ENCODE measurements around the gene TREML1. TPM values are rescaled to one million over a fixed set of nuclear protein-coding genes. Genes with fewer than 3 reads are reported as not detected.
A peak's percentile ranks its signal among the peaks of the same experiment; 100 is the strongest.

Gene TREML1
- total RNA-seq, 4 donors from 2014 or later, result 0.63 to 4.5 (median 2.2) TPM; not detected in 1

DNA sequence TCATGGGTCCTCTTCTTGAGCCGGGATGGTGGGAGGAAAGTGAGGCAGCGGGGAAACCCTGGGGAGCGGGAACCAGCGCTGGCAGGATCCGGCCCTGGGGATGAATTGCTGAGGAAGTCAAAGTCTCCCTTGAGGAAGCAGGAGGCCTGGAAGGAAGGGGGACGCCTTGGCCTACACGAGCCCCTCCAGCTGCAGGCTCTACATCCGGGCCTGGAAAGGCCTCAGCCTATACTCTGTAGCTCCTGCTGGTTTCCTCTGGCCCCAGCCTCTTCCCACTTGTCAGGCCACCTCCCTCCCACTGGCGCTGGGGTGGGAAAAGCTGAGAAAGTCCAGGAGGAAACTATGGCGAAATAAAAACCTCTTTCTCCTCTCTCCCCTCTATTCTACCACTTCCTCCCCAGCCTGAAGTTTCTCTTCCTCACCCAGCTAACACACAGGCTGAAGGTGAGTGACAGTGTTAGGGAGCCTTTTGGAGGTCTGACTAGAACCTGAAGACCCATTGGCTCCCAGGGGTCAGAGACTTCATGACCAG lies 31.9 kb upstream of the TREML1 start:
- no peak overlapping the region for H3K4me3 ChIP-seq
- DNase-seq (ENCODE audit: low spot score in 2 of 2), result no peak
- peaks cover 0 to 25% (median 0%) of the 10 kb centered on the region in 4 donors for H3K9me3 ChIP-seq
- H3K4me1 ChIP-seq, result no peaks in the 10 kb centered on the region
- no peak overlapping the region for H3K27ac ChIP-seq
- H3K36me3 ChIP-seq, result no peaks in the 10 kb centered on the region
- TF ChIP-seq POLR2A (IDR thresholded peaks at IDR 0.05), result no peak
- TF ChIP-seq EP300 (IDR thresholded peaks at IDR 0.05), result no peak
- 54 to 61% methylated on average over 10 of the region's 10 CpGs for WGBS, 2 donors
- H3K27me3 ChIP-seq, result no peaks in the 10 kb centered on the region

GRCh38 chr6:41184761-41185160 lies 30.6 kb upstream of the TREML1 start:
- 79 to 81% methylated on average over 6 to 7 of the region's 7 CpGs for WGBS, 2 donors
- DNase-seq (ENCODE audit: low spot score in 2 of 2), result no peak
- no peak for TF ChIP-seq POLR2A (IDR thresholded peaks at IDR 0.05)
- no peak for TF ChIP-seq CTCF (IDR thresholded peaks at IDR 0.05)
- no peak for TF ChIP-seq EP300 (IDR thresholded peaks at IDR 0.05)

DNA sequence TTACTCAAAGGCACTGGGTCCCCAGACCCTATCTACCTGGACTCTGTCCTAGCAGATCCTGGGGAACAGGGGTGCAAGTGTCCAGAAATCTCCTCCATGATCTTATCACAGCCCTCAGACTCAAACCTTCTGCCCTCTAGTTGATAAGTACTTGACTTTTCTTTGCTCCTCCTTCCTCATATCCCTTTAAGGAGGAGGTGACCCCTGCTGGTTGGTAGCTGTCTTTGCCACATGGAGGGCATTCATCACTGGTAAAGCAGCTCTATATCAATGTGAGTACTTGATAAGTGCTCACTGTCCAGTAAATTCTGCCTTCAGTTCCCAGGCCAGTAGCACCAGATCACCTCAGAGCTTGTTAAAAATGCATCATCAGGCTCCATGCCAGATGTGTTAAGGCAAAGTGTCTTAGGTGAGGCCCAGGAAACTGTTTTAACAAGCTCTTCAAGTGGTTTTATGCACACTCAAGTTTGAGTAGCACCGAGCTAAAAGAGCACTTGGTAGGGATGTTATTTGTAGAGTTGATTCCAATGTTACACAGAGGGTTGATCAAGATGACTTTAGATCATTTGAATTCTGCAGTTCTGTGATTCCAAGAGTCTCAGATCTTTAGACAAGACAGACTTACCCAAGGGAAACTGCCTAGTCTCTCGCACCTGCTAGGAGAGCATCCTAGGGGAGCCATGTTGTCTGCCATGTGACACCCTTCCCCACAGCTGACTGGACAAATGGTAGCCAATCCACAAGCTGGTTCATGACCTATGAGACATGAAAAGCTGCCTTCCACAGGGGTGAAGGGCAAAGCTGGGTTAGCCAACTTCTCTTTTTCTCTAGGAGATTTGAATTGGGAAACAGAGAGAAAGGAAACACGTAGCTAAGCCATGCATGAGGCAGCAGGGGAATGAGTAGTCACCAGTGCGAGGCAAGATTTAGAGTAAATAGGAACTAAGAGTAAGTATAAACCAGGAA lies 28.2 kb upstream of the TREML1 start:
- TF ChIP-seq EP300 (IDR thresholded peaks at IDR 0.05) (peak; percentile 59 to 71), CTCF (IDR thresholded peaks at IDR 0.05) (peak in 2 of 5 experiments; percentile 19 to 34), POLR2A (IDR thresholded peaks at IDR 0.05) (no peak)
- WGBS, 2 donors, result 62 to 69% methylated on average over 4 of the region's 4 CpGs
- no peaks in the 10 kb centered on the region for H3K9me3 ChIP-seq
- H3K36me3 ChIP-seq, result no peaks in the 10 kb centered on the region
- no peaks in the 10 kb centered on the region for H3K27me3 ChIP-seq
- no peaks in the 10 kb centered on the region for H3K4me1 ChIP-seq
- DNase-seq (ENCODE audit: low spot score in 2 of 2), result no peak
- no peak overlapping the region for H3K4me3 ChIP-seq
- peak overlapping the region in 2 of 4 donors; percentile 20 to 33 for H3K27ac ChIP-seq

More at GRCh38 chr6:41184761-41185160, 30.6 kb upstream of the TREML1 start:
- H3K27me3 ChIP-seq, result no peaks in the 10 kb centered on the region
- H3K9me3 ChIP-seq, result peaks cover 0 to 14% (median 0%) of the 10 kb centered on the region in 4 donors
- H3K36me3 ChIP-seq, result no peaks in the 10 kb centered on the region
- no peak overlapping the region for H3K4me3 ChIP-seq
- no peaks in the 10 kb centered on the region for H3K4me1 ChIP-seq
- H3K27ac ChIP-seq, result no peak overlapping the region

DNA sequence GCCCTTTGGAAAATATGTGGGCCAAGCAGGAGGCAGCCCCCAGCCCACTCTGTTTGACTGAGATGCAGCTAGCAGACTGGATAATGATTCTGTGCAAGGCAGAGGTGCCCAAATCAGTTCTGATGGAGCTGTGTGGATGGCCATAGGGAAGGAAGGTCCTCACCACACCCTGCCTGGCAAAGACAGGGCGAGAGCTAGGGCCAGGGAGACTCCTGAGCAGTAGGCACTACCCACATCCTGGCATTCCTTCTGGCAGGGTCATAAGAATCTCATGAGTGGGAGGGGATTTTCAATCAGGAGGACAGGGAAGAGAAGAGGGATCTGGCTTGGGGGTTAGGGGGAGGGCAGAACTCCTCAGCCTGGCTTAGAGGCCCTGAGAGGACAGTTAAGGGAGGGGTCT lies 27.4 kb upstream of the TREML1 start:
- TF ChIP-seq POLR2A (IDR thresholded peaks at IDR 0.05) (no peak), CTCF (IDR thresholded peaks at IDR 0.05) (no peak), EP300 (IDR thresholded peaks at IDR 0.05) (no peak)
- Histone ChIP-seq H3K9me3 (no peaks in the 10 kb centered on the region), H3K36me3 (no peaks in the 10 kb centered on the region), H3K27me3 (no peaks in the 10 kb centered on the region), H3K4me3 (no peak overlapping the region), H3K4me1 (no peaks in the 10 kb centered on the region), H3K27ac (no peak overlapping the region)
- 53 to 57% methylated on average over 1 of the region's 1 CpG for WGBS, 2 donors
- DNase-seq (ENCODE audit: low spot score in 2 of 2), result no peak

GRCh38 chr6:41179163-41179562 lies 25.0 kb upstream of the TREML1 start:
- H3K36me3 ChIP-seq, result no peaks in the 10 kb centered on the region
- no peaks in the 10 kb centered on the region for H3K4me1 ChIP-seq
- TF ChIP-seq POLR2A (IDR thresholded peaks at IDR 0.05) (no peak), CTCF (IDR thresholded peaks at IDR 0.05) (no peak), EP300 (IDR thresholded peaks at IDR 0.05) (no peak)
- H3K27ac ChIP-seq, result no peak overlapping the region
- no peak for DNase-seq (ENCODE audit: low spot score in 2 of 2)
- H3K9me3 ChIP-seq, result no peaks in the 10 kb centered on the region
- no peaks in the 10 kb centered on the region for H3K27me3 ChIP-seq
- no peak overlapping the region for H3K4me3 ChIP-seq
- 60 to 70% methylated on average over 4 of the region's 4 CpGs for WGBS, 2 donors
